HepG2 (cell line): Measurements from ENCODE around the gene OTUD4. TPM values are rescaled to one million over a fixed set of nuclear protein-coding genes. Genes with fewer than 3 reads are reported as not detected.
A peak's percentile ranks its signal among the peaks of the same experiment; 100 is the strongest.

Experiments
- DR1 ChIP-seq: sonication (generic); formaldehyde crosslinking; IDR thresholded peaks from 2 replicates; pipeline ENCODE4 v1.8.0; 2021; ENCODE audit warnings: mild to moderate bottlenecking, missing genetic modification reagents, inconsistent platforms
- EZH2 ChIP-seq: conservative IDR thresholded peaks from 2 replicates; pipeline ENCODE4 v1.6.1; 2012; ENCODE audit warnings: mild to moderate bottlenecking, low read depth, low read length, moderate library complexity
- KDM1A ChIP-seq: IDR thresholded peaks from 2 replicates; pipeline ENCODE4 v1.6.1; 2016; ENCODE audit warnings: missing compliant biosample characterization
- MED1 ChIP-seq: sonication (generic); formaldehyde crosslinking; IDR thresholded peaks from 2 replicates; pipeline ENCODE4 v1.4.0; 2020; ENCODE audit warnings: missing genetic modification reagents
- MXI1 ChIP-seq: IDR thresholded peaks from 3 replicates; pipeline ENCODE4 v1.6.1; 2012; ENCODE audit warnings: low read depth, low read length, inconsistent platforms, borderline replicate concordance
- NPAS2 ChIP-seq: sonication (generic); formaldehyde crosslinking; IDR thresholded peaks from 2 replicates; pipeline ENCODE4 v1.8.0; 2022; ENCODE audit warnings: mild to moderate bottlenecking, missing genetic modification reagents, borderline replicate concordance
- SAFB2 ChIP-seq: sonication (generic); formaldehyde crosslinking; IDR thresholded peaks from 2 replicates; pipeline ENCODE4 v1.5.1; 2020; ENCODE audit warnings: missing genetic modification reagents, low read depth, mild to moderate bottlenecking, borderline replicate concordance
- YEATS4 ChIP-seq: sonication (generic); formaldehyde crosslinking; IDR thresholded peaks from 2 replicates; pipeline ENCODE4 v1.4.0; 2020; ENCODE audit warnings: missing genetic modification reagents, borderline replicate concordance
- ZFP62 ChIP-seq: sonication (generic); formaldehyde crosslinking; IDR thresholded peaks from 2 replicates; pipeline ENCODE4 v1.4.0; 2020; ENCODE audit warnings: missing genetic modification reagents
- ZNF317 ChIP-seq: sonication (generic); formaldehyde crosslinking; IDR thresholded peaks from 2 replicates; pipeline ENCODE4 v1.5.0; 2020; ENCODE audit warnings: mild to moderate bottlenecking, missing genetic modification reagents
- ZNF557 ChIP-seq: sonication (generic); formaldehyde crosslinking; IDR thresholded peaks from 2 replicates; pipeline ENCODE4 v1.4.0; 2020; ENCODE audit warnings: missing genetic modification reagents
- ZNF562 ChIP-seq: sonication (generic); formaldehyde crosslinking; IDR thresholded peaks from 2 replicates; pipeline ENCODE4 v1.8.0; 2022; ENCODE audit warnings: missing genetic modification reagents, borderline replicate concordance
- ZNF607 ChIP-seq: sonication (generic); formaldehyde crosslinking; IDR thresholded peaks from 2 replicates; pipeline ENCODE4 v1.5.1; 2020; ENCODE audit warnings: missing genetic modification reagents, mild to moderate bottlenecking, borderline replicate concordance
- polyA plus RNA-seq, 8 experiments: library from polyadenylated mRNA; depleted of rRNA in 3 of 8; stranded (reverse) in 7 of 8; unstranded in 1 of 8; fragments of >200 nt; fragmentation: Illumina TruSeq in 4 of 8; extraction: Trizol in 4 of 8; gene quantifications; 2 replicates each; pipeline versions ENCODE4 v1.2.1 to v1.2.3, GENCODE V29; 2011 to 2016; ENCODE audit warnings: low read depth in 4 of 8, missing spikeins in 1 of 8, mixed read lengths in 1 of 8; ENCODE audit not compliant: insufficient read depth in 1 of 8
- total RNA-seq, 5 experiments: library from RNA; depleted of rRNA; stranded (reverse); fragments of >200 nt; fragmentation: Illumina TruSeq; extraction: Trizol; gene quantifications; 2 replicates each; pipeline ENCODE4 v1.2.3, GENCODE V29; 2016; ENCODE audit warnings: low read depth in 1 of 5
- TF ChIP-seq, protein P1 (sequence below), 2 experiments: IDR thresholded peaks; 2 replicates each; pipeline ENCODE4 v1.6.1; 2011 to 2012; ENCODE audit warnings: low read length in 2 of 2, borderline replicate concordance in 1 of 2, low read depth in 1 of 2, mild to moderate bottlenecking in 1 of 2, moderate library complexity in 1 of 2
- TF ChIP-seq, protein P2 (sequence below): sonication (generic); formaldehyde crosslinking; IDR thresholded peaks from 2 replicates; pipeline ENCODE4 v1.5.0; 2020; ENCODE audit warnings: missing genetic modification reagents, mild to moderate bottlenecking, borderline replicate concordance
- TF ChIP-seq, protein P3 (sequence below): IDR thresholded peaks from 2 replicates; pipeline ENCODE4 v1.6.1; 2018; ENCODE audit warnings: missing genetic modification reagents, mild to moderate bottlenecking, missing compliant biosample characterization

The OTUD4 gene
- total and polyA plus RNA-seq, 2 of the 13 experiments (the other 11 are each of a cell fraction or from before 2014, with no cell fraction given) = 16.1 to 18.0 TPM

DNA sequence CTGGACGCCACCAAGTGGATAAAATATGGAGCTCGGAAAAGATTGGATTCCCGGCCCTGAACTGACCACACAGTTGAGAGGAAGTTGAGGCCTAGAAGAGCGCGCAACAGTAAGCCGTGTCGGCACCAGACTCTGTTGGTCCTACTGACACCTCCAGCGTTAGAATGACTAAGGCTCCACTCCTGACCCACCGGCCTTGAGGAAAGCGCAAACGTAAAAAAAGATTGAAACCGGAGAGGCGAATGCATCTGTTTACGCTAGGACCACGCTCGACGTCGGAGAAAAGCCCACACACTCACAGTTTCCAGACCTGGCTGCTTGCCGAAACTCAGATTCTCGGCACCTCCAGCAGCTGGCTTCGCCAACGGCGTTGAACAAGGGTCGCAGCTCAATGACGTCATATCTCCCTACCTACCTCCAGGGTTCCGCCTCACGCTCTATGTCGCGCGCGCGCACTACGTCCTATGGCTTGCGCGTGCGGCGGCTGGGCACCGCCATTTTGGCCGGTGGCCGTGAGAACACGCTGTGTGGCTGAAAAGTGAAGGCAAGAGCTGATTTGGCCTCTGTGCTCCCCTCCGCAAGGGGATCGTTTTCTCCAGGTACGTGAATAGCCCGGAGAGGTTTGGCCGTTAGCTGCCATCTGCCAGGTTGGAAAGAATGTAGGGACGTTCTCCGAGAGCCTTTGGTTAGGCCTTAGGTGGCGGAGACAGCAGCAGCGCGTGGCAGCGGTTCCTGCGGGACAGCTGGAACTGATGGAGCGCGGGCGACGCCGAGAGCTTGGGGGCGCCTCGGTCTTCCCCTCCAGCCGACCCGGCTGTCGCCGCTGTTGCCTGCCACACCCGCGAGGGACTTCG, 82.3 kb downstream of the OTUD4 start, which contains the start of the genes ABCE1 and ANAPC10 (continued):
- TF ChIP-seq ZFP62 (CRISPR knock-in tag) = no peak
- peak; percentile 82 for TF ChIP-seq ZNF607
- TF ChIP-seq DR1 (CRISPR knock-in tag) = peak; percentile 72; the same call in 1 of the 2 replicates
- peak; percentile 98 for TF ChIP-seq YEATS4 (CRISPR knock-in tag)
- TF ChIP-seq ZNF317 (CRISPR knock-in tag) = peak; percentile 75; the same call in 1 of the 2 replicates
- TF ChIP-seq MXI1 = peak; percentile 96; the same call in 2 of the 3 replicates
- no peak for TF ChIP-seq ZNF562 (CRISPR knock-in tag)
- TF ChIP-seq, protein P1, sequence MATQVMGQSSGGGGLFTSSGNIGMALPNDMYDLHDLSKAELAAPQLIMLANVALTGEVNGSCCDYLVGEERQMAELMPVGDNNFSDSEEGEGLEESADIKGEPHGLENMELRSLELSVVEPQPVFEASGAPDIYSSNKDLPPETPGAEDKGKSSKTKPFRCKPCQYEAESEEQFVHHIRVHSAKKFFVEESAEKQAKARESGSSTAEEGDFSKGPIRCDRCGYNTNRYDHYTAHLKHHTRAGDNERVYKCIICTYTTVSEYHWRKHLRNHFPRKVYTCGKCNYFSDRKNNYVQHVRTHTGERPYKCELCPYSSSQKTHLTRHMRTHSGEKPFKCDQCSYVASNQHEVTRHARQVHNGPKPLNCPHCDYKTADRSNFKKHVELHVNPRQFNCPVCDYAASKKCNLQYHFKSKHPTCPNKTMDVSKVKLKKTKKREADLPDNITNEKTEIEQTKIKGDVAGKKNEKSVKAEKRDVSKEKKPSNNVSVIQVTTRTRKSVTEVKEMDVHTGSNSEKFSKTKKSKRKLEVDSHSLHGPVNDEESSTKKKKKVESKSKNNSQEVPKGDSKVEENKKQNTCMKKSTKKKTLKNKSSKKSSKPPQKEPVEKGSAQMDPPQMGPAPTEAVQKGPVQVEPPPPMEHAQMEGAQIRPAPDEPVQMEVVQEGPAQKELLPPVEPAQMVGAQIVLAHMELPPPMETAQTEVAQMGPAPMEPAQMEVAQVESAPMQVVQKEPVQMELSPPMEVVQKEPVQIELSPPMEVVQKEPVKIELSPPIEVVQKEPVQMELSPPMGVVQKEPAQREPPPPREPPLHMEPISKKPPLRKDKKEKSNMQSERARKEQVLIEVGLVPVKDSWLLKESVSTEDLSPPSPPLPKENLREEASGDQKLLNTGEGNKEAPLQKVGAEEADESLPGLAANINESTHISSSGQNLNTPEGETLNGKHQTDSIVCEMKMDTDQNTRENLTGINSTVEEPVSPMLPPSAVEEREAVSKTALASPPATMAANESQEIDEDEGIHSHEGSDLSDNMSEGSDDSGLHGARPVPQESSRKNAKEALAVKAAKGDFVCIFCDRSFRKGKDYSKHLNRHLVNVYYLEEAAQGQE (IDR thresholded peaks at IDR 0.05; ENCODE audit: borderline replicate concordance in 1 of 2, low read depth in 1 of 2, low read length in 2 of 2) = no peak; a peak in 1 of 4 replicates
- TF ChIP-seq MED1 = peak; percentile 80; the same call in 1 of the 2 replicates
- no peak for TF ChIP-seq KDM1A (CRISPR knock-in tag)
- TF ChIP-seq, protein P2, sequence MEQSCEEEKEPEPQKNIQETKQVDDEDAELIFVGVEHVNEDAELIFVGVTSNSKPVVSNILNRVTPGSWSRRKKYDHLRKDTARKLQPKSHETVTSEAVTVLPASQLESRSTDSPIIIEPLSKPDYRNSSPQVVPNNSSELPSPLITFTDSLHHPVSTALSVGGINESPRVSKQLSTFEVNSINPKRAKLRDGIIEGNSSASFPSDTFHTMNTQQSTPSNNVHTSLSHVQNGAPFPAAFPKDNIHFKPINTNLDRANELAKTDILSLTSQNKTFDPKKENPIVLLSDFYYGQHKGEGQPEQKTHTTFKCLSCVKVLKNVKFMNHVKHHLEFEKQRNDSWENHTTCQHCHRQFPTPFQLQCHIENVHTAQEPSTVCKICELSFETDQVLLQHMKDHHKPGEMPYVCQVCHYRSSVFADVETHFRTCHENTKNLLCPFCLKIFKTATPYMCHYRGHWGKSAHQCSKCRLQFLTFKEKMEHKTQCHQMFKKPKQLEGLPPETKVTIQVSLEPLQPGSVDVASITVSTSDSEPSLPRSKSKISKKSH = peak; percentile 45; the same call in 1 of the 2 replicates
- TF ChIP-seq, protein P3, sequence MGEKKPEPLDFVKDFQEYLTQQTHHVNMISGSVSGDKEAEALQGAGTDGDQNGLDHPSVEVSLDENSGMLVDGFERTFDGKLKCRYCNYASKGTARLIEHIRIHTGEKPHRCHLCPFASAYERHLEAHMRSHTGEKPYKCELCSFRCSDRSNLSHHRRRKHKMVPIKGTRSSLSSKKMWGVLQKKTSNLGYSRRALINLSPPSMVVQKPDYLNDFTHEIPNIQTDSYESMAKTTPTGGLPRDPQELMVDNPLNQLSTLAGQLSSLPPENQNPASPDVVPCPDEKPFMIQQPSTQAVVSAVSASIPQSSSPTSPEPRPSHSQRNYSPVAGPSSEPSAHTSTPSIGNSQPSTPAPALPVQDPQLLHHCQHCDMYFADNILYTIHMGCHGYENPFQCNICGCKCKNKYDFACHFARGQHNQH (CRISPR knock-in tag) = peak; percentile 90
- TF ChIP-seq SAFB2 (CRISPR knock-in tag) = no peak; the same call in 1 of the 2 replicates
- no peak for TF ChIP-seq NPAS2 (CRISPR knock-in tag)
- no peak for TF ChIP-seq EZH2
- TF ChIP-seq ZNF557 (CRISPR knock-in tag) = no peak
